GM12878 (cell line): ENCODE data around the gene KDM4C. TPM values are rescaled to one million over a fixed set of nuclear protein-coding genes. Genes with fewer than 3 reads are reported as not detected.

ENCODE experiments used
- ATAC-seq: fragments of 200-7000 bp; cut with Tn5 transposase; 3 replicates; pipeline ENCODE4 v1.9.1; 2020; ENCODE audit warnings: mild to moderate bottlenecking, moderate library complexity
- BruUV-seq: library from RNA; stranded (reverse); fragments of 400-500 nt; replicated peaks from 2 replicates; lab custom pipeline; 2021; lab: Mats Ljungman, UMichigan
- CTCF ChIA-PET: fragments of 300-600 bp; sonication (Branson Sonifier 250); formaldehyde crosslinking; extraction: SDS; loops from one replicate; lab custom pipeline; 2021; ENCODE audit warnings: inconsistent platforms; lab: Yijun Ruan, JAX
- POLR2A ChIA-PET: fragments of 350-600 bp; formaldehyde crosslinking; extraction: SDS; loops from one replicate; lab custom pipeline; 2021; ENCODE audit warnings: inconsistent platforms; lab: Charles Lee
- RAD21 ChIA-PET: fragments of 300-600 bp; sonication (Branson Sonifier 250); formaldehyde crosslinking; loops from one replicate; lab custom pipeline; 2023; ENCODE audit warnings: antibody characterized with exemption; ENCODE audit not compliant: unreplicated experiment; lab: Charles Lee
- SMC1A ChIA-PET: fragments of 300-600 bp; sonication (Branson Sonifier 250); formaldehyde crosslinking; loops from one replicate; lab custom pipeline; 2023; ENCODE audit not compliant: unreplicated experiment, uncharacterized antibody; lab: Charles Lee
- DNase-seq: peaks from one replicate; pipeline ENCODE4 v3.0.0-alpha.2; 2011; ENCODE audit warnings: low read depth, low spot score
- FAIRE-seq: peaks from 3 replicates; lab custom pipeline; 2011; peaks lifted over from hg19 to GRCh38; lab: Jason Lieb, UNC
- H2AFZ ChIP-seq: 2 replicates; pipeline ENCODE4 v1.6.0; 2011; ENCODE audit warnings: low read depth, low read length, control low read depth; ENCODE audit not compliant: control insufficient read depth
- H3K27ac ChIP-seq: 2 replicates; pipeline ENCODE4 v1.5.1; 2011; ENCODE audit warnings: control low read depth; ENCODE audit not compliant: control insufficient read depth, insufficient read depth
- H3K27me3 ChIP-seq, 2 experiments: replicated peaks in 1 of 2; 2 replicates each; pipeline versions ENCODE4 v1.6.0 to v1.6.1; 2011; ENCODE audit warnings: low read length in 1 of 2; ENCODE audit not compliant: control insufficient read depth in 2 of 2, insufficient read depth in 2 of 2
- H3K36me3 ChIP-seq, 2 experiments: 2 replicates each; pipeline ENCODE4 v1.5.1; 2011; ENCODE audit warnings: low read length in 1 of 2; ENCODE audit not compliant: control insufficient read depth in 2 of 2, insufficient read depth in 2 of 2
- H3K4me1 ChIP-seq: 2 replicates; pipeline ENCODE4 v1.6.1; 2011; ENCODE audit warnings: mild to moderate bottlenecking, low read length, moderate library complexity, mixed read lengths; ENCODE audit not compliant: control insufficient read depth, insufficient read depth
- H3K4me2 ChIP-seq: 2 replicates; pipeline ENCODE4 v1.6.0; 2011; ENCODE audit warnings: control low read depth; ENCODE audit not compliant: control insufficient read depth, insufficient read depth
- H3K4me3 ChIP-seq: fragments of 200-600 bp; sonication (generic); 2 replicates; pipeline ENCODE4 v1.5.1; 2016
- H3K79me2 ChIP-seq: 2 replicates; pipeline ENCODE4 v1.6.0; 2011; ENCODE audit warnings: low read length; ENCODE audit not compliant: control insufficient read depth, insufficient read depth
- H3K9ac ChIP-seq: 2 replicates; pipeline ENCODE4 v1.8.0; 2011; ENCODE audit warnings: low read length, control low read depth, mixed read lengths; ENCODE audit not compliant: control insufficient read depth, insufficient read depth
- H3K9me3 ChIP-seq: replicated peaks from 3 replicates; pipeline ENCODE4 v1.5.1; 2011; ENCODE audit warnings: mild to moderate bottlenecking, low read length; ENCODE audit not compliant: control insufficient read depth, insufficient read depth
- H4K20me1 ChIP-seq: 2 replicates; pipeline ENCODE4 v1.6.0; 2011; ENCODE audit not compliant: control insufficient read depth, insufficient read depth
- ATF7 ChIP-seq: fragments of 450-650 bp; IDR thresholded peaks from 2 replicates; pipeline ENCODE4 v1.6.1; 2016; ENCODE audit warnings: low read depth, mild to moderate bottlenecking
- BMI1 ChIP-seq: fragments of 450-650 bp; IDR thresholded peaks from 2 replicates; pipeline ENCODE4 v1.6.1; 2016; ENCODE audit warnings: mild to moderate bottlenecking, moderate library complexity, borderline replicate concordance
- EP300 ChIP-seq, 2 experiments: fragments of 150-350 bp in 1 of 2; IDR thresholded peaks; 2 replicates each; pipeline ENCODE4 v1.6.1; 2011 to 2012; ENCODE audit warnings: low read depth in 2 of 2, low read length in 2 of 2, borderline replicate concordance in 1 of 2, improper control_type of control experiment in 1 of 2, inconsistent platforms in 1 of 2; ENCODE audit not compliant: control insufficient read depth in 1 of 2
- GATAD2B ChIP-seq: fragments of 450-650 bp; conservative IDR thresholded peaks from 2 replicates; pipeline ENCODE4 v1.6.1; 2017; ENCODE audit warnings: low read depth, mild to moderate bottlenecking, moderate library complexity
- HDAC6 ChIP-seq: fragments of 200-600 bp; sonication (generic); IDR thresholded peaks from one replicate; pipeline ENCODE4 v1.8.0; 2017; ENCODE audit warnings: antibody characterized with exemption; ENCODE audit not compliant: unreplicated experiment
- MEF2A ChIP-seq: IDR thresholded peaks from 2 replicates; pipeline ENCODE4 v1.6.1; 2011; ENCODE audit warnings: low read depth, mild to moderate bottlenecking, low read length, moderate library complexity; ENCODE audit not compliant: insufficient read depth
- NFXL1 ChIP-seq: fragments of 450-650 bp; IDR thresholded peaks from 2 replicates; pipeline ENCODE4 v1.6.1; 2017; ENCODE audit warnings: antibody characterized with exemption, mild to moderate bottlenecking, borderline replicate concordance
- PAX5 ChIP-seq: IDR thresholded peaks from 2 replicates; pipeline ENCODE4 v1.6.1; 2011; ENCODE audit warnings: low read depth, low read length, borderline replicate concordance
- RB1 ChIP-seq: fragments of 450-650 bp; formaldehyde crosslinking; IDR thresholded peaks from 2 replicates; pipeline ENCODE4 v1.6.1; 2017; ENCODE audit warnings: mild to moderate bottlenecking, borderline replicate concordance
- SIN3A ChIP-seq: IDR thresholded peaks from 2 replicates; pipeline ENCODE4 v1.6.1; 2012; ENCODE audit warnings: low read depth, low read length, improper control_type of control experiment
- SMAD1 ChIP-seq: fragments of 450-650 bp; IDR thresholded peaks from 2 replicates; pipeline ENCODE4 v1.6.1; 2018; ENCODE audit warnings: mild to moderate bottlenecking, low read depth; ENCODE audit not compliant: partially characterized antibody
- WGBS: methylation state at CpG from one replicate; pipeline ENCODE4 v1.1.6; 2016; ENCODE audit warnings: low lambda C conversion rate; ENCODE audit not compliant: insufficient replicate concordance, insufficient coverage; ENCODE audit errors: missing lambda C conversion rate; 5-methylcytosine and 5-hydroxymethylcytosine counted together
- in situ Hi-C: fragments of 300-500 bp; cut with MboI; formaldehyde crosslinking; loops from 9 replicates; pipeline ENCODE4 v1.14.3; 2018; ENCODE audit warnings: mixed read lengths
- intact Hi-C: fragments of 100-400 bp; cut with micrococcal nuclease; formaldehyde crosslinking; loops from one replicate; pipeline ENCODE4 v1.14.2; 2022; ENCODE audit not compliant: unreplicated experiment
- polyA plus RNA-seq, 11 experiments: library from polyadenylated mRNA; depleted of rRNA in 4 of 11; unstranded in 6 of 11; stranded (reverse) in 5 of 11; fragments of >200 nt; fragmentation: Nextera tagmentation in 4 of 11; fragmentation: Illumina TruSeq in 1 of 11; extraction: Ambion mirVana in 4 of 11; extraction: Trizol in 1 of 11; gene quantifications; 1 replicate in 1 of 11; 2 replicates in 10 of 11; pipeline versions ENCODE4 v1.2.1 to v1.2.3, GENCODE V29; 2011 to 2016; ENCODE audit warnings: inconsistent platforms in 2 of 11, missing spikeins in 2 of 11, low read depth in 1 of 11
- total RNA-seq, 4 experiments: library from RNA; depleted of rRNA in 3 of 4; stranded (reverse); fragments of >200 nt in 3 of 4; fragmentation: Illumina TruSeq in 1 of 4; extraction: Trizol in 1 of 4; gene quantifications; 2 replicates each; pipeline versions ENCODE4 v1.2.1 to v1.2.3, GENCODE V29; 2013 to 2021
- TF ChIP-seq, protein P1 (sequence below): fragments of 450-650 bp; IDR thresholded peaks from 2 replicates; pipeline ENCODE4 v1.6.1; 2017; ENCODE audit warnings: mild to moderate bottlenecking, moderate library complexity
- TF ChIP-seq, protein P2 (sequence below): fragments of 450-650 bp; IDR thresholded peaks from 2 replicates; pipeline ENCODE4 v1.6.1; 2014; ENCODE audit warnings: mild to moderate bottlenecking

KDM4C gene
- total and polyA plus RNA-seq, 10 of the 15 experiments (the other 5 are each of a cell fraction or from before 2014, with no cell fraction given), result 6.8 to 41.2 (median 20.1) TPM

DNA sequence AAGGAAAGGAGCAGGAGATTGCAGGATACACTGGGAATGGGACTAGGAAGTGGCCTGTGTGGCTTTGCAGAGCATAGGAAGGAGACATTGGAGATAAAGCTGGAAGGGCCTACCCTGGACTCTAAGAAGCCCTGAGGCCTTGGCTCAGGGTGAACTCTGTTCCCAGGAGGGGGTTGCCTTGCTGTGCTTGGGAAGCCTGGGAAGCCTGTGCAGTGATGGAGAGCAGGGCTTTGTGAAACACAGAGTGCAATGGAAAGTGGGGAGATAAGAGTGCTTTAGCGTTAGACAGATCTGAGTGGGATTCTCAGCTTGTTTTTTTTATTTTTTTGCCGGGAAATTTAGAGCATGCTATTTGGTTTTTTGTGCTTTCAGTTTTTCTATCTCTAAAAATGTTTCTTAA lies 437.8 kb downstream of the KDM4C start (continued):
- TF ChIP-seq EP300 (IDR thresholded peaks at IDR 0.05; ENCODE audit: borderline replicate concordance in 1 of 2, control insufficient read depth in 1 of 2, low read depth in 2 of 2, low read length in 2 of 2) (no peak), GATAD2B (no peak)
- TF ChIP-seq, protein P1, sequence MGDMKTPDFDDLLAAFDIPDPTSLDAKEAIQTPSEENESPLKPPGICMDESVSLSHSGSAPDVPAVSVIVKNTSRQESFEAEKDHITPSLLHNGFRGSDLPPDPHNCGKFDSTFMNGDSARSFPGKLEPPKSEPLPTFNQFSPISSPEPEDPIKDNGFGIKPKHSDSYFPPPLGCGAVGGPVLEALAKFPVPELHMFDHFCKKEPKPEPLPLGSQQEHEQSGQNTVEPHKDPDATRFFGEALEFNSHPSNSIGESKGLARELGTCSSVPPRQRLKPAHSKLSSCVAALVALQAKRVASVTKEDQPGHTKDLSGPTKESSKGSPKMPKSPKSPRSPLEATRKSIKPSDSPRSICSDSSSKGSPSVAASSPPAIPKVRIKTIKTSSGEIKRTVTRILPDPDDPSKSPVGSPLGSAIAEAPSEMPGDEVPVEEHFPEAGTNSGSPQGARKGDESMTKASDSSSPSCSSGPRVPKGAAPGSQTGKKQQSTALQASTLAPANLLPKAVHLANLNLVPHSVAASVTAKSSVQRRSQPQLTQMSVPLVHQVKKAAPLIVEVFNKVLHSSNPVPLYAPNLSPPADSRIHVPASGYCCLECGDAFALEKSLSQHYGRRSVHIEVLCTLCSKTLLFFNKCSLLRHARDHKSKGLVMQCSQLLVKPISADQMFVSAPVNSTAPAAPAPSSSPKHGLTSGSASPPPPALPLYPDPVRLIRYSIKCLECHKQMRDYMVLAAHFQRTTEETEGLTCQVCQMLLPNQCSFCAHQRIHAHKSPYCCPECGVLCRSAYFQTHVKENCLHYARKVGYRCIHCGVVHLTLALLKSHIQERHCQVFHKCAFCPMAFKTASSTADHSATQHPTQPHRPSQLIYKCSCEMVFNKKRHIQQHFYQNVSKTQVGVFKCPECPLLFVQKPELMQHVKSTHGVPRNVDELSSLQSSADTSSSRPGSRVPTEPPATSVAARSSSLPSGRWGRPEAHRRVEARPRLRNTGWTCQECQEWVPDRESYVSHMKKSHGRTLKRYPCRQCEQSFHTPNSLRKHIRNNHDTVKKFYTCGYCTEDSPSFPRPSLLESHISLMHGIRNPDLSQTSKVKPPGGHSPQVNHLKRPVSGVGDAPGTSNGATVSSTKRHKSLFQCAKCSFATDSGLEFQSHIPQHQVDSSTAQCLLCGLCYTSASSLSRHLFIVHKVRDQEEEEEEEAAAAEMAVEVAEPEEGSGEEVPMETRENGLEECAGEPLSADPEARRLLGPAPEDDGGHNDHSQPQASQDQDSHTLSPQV, result no peak

DNA sequence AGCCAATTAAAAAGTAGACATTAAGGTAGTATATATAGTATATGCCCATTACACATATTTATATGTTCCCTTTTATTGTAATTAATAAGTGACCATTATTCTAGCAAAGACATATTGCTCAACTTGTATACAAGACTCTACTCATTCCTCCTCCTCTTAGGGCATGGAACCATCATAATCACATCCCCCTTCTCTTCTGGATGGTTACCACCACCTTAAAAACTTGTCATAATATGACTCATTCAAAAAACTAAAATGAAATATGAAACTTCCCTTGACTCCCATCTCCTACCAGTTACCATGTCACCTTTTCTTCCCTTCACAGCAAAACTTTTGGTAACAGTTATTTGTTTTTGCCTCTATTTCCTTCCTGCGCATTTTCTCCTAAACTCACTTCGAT lies 438.7 kb downstream of the KDM4C start:
- Histone ChIP-seq H3K36me3 (no peaks in the 10 kb centered on the region), H2AFZ (no peak overlapping the region), H4K20me1 (no peaks in the 10 kb centered on the region), H3K27ac (no peak overlapping the region), H3K9ac (no peak overlapping the region), H3K9me3 (no peaks in the 10 kb centered on the region), H3K79me2 (no peaks in the 10 kb centered on the region), H3K4me2 (no peak overlapping the region), H3K27me3 (no peaks in the 10 kb centered on the region), H3K4me3 (no peak overlapping the region), H3K4me1 (no peaks in the 10 kb centered on the region)
- no TSS peak for BruUV-seq
- CTCF ChIA-PET, result no interaction called here
- WGBS, result 72% methylated on average over 2 of the region's 2 CpGs
- no peak for FAIRE-seq
- in situ Hi-C loops, result loop anchor here (25.0 kb wide), 1 partner anchor 1666 kb away; no protein-coding TSS in a partner anchor
- RAD21 ChIA-PET, result no interaction called here
- intact Hi-C loops, result no loop called here
- SMC1A ChIA-PET, result no interaction called here
- no peak for ATAC-seq
- POLR2A ChIA-PET, result no interaction called here
- DNase-seq, result no peak
- TF ChIP-seq SIN3A, result no peak
- TF ChIP-seq ATF7, result no peak
- TF ChIP-seq HDAC6, result no peak
- TF ChIP-seq RB1, result no peak
- TF ChIP-seq, protein P2, sequence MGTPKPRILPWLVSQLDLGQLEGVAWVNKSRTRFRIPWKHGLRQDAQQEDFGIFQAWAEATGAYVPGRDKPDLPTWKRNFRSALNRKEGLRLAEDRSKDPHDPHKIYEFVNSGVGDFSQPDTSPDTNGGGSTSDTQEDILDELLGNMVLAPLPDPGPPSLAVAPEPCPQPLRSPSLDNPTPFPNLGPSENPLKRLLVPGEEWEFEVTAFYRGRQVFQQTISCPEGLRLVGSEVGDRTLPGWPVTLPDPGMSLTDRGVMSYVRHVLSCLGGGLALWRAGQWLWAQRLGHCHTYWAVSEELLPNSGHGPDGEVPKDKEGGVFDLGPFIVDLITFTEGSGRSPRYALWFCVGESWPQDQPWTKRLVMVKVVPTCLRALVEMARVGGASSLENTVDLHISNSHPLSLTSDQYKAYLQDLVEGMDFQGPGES, result no peak
- TF ChIP-seq NFXL1, result no peak
- no peak for TF ChIP-seq MEF2A
- no peak for TF ChIP-seq BMI1
- no peak for TF ChIP-seq SMAD1
- TF ChIP-seq PAX5, result no peak
